GM18502 (cell line): Measurements from ENCODE around the gene SASH1.
"Not testable (repeated sequence)": the region's sequence is repeated elsewhere in the genome, so short reads cannot be mapped to it uniquely, and the experiment has no call there.

ENCODE experiments used
- ATAC-seq: cut with Tn5 transposase; IDR thresholded peaks from one replicate; pipeline ENCODE4 v1.9.1; 2021; ENCODE audit warnings: mild to moderate bottlenecking; ENCODE audit not compliant: unreplicated experiment, poor library complexity

Gene SASH1

DNA sequence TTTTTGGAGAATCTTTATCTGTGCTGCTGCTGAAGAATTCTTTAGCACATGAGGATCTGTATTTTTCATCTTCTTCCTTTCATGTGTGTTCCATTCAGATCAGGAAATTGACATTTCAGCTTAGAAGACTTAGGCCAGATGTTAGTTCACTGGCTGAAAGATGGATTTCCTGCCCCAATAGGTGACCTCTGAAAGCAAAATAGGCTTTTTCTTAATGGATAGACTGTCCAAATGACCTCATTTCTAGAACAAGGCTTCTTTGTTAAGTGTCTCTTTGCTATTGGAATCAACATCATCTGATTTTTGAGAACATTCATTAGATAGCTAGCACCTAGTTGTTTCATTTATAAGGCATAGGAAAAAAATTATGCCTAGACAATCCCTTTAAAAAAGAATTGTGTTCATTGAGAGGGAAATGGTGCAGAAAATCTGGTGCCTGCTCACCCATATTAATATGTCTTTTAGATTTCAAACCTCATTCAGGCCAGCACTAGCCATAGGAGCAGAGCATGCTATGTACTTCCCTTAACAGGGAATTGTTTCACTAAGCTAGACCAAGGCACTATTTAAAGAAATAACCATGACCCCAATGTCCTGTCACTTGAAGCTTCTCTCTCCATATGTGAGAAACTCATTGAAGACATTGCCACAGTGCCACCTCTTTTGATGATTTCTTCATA lies 13.6 kb upstream of the SASH1 start:
- no peak for ATAC-seq

DNA sequence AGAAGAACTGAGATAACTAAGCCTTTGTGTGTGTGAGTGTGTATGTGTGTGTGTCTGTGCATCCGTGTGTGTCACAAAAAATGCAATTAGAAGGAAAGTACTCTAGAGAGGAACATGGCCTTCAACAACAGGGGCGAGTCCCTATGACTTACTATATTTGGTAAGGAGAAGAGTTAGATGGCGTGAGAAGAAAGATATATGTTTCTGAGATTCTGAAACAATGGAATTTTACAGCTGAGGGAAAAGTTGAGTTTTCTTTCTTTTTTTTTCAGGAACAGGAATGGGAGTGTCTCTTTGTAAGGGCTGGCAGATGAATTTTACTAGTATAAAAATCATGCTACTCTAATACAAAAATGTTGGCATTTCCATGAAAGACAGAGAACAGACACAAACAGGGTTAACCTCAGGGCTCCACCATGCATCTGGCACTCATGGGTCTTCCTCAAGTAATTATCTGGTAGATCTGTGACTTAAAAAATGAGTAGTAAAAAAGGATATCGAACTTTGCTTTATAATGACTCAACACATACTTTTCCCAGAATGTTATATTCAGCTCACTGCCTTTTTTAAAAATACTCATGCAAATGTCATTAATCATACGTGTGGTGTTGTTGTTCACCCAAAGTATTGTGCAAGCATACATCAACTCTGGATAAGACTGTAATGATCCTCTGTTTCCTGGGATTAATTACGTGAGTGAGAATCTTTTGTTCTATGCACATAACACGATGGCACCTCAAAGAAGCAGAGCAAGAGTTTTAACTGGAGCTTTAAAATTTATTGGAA lies 12.8 kb upstream of the SASH1 start:
- no peak for ATAC-seq

DNA sequence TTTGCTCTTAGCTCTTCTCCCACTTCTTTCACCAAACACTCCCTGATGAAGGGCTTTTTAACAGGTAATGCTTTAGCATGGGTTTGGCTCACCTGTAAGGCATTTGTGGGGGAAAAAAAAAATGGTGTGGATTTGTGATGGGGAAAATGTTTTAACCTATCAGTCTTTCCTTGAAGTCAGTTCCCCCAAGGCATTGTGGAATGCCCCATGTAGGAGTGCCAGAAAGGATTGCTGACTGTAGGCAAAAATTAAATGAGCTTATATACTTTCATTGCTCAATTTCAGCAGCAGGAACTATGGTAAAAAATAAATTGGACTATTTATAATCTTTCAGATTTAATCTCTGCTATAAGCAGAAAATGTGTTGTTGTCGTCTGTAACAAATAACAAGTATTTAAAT lies 10.6 kb upstream of the SASH1 start:
- ATAC-seq: no peak

DNA sequence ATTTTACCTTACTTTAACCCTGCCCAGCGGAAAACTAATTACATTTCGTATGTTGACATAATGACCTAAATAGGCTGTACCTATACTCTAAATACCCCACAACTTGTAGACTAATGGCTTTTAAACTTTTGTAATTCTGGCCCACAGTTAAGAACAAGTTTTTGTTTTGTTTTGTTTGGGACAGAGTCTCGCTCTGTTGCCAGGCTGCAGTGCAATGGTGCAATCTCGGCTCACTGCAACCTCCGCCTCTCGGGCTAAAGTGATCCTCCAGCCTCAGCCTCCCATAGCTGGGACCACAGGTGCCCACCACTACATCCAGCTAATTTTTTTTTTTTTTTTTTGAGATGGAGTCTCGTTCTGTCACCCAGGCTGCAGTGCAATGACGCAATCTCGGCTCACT lies 5.7 kb upstream of the SASH1 start:
- no peak for ATAC-seq

DNA sequence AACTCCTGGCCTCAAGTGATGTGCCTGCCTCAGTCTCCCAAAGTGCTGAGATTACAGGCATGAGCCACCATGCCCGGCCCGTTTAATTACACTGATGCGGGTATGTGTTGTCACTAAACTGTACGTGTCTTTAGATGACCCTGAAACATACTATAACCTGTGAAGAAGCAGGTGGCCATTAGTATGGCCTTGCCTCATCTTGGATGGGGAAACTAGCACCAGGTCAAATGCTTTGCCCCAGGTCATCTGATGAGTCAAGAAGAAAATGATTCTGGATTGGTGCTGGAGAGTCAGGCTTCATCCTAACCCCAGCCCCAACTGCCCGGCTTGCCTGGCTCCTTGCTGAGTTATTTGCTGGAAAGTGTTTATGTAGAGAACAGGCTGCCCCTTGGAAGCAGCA lies 2.9 kb upstream of the SASH1 start:
- ATAC-seq: no peak

- no peak for ATAC-seq
Observed at GRCh38 chr6:148340586-148341297, 1.9 kb upstream of the SASH1 start.

DNA sequence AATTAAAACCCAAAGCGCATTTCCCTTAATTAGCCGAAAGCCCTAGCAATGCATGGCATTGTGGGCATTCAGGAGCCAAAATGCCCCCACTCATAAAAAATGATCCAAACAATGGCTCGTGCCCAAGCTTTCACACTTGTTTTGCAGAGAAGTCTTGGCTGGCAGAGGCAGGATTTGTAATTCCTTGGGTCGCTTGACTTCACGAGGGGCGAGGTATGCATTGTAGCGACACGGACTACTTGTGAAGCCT lies 613 bp upstream of the SASH1 start:
- no peak for ATAC-seq

- no peak for ATAC-seq
Observed at GRCh38 chr6:148343047-148343782, 577 bp downstream of the SASH1 start.

GRCh38 chr6:148345176-148345575 lies 2.5 kb downstream of the SASH1 start:
- no peak for ATAC-seq

- no peak for ATAC-seq
Observed at GRCh38 chr6:148345578-148345977, 2.9 kb downstream of the SASH1 start.

- ATAC-seq: no peak
Observed at GRCh38 chr6:148346681-148347440, 4.2 kb downstream of the SASH1 start.

GRCh38 chr6:148347441-148348054 lies 4.9 kb downstream of the SASH1 start:
- ATAC-seq: no peak

GRCh38 chr6:148348335-148348734 lies 5.7 kb downstream of the SASH1 start:
- no peak for ATAC-seq

GRCh38 chr6:148348778-148349177 lies 6.1 kb downstream of the SASH1 start:
- ATAC-seq: no peak

DNA sequence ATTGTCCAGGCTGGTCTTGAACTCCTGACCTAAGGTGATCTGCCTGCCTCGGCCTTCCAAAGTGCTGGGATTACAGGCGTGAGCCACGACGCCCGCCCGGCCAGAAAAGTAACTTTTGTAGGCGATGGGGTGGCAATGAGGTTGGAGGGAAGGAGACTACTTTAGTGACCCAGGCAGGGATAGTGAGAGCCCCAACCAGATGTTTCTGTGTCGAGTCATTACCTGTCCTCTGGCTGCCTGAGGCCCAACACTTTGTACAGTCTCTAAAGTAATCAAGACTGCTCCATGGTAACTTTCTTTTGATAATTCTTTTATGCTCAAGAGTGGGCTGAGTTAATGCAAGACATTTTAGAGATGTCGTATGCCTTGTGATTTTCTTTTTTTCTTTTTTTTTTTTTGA lies 6.8 kb downstream of the SASH1 start:
- ATAC-seq: no peak

- ATAC-seq: no peak
Observed at GRCh38 chr6:148351309-148351708, 8.7 kb downstream of the SASH1 start.

DNA sequence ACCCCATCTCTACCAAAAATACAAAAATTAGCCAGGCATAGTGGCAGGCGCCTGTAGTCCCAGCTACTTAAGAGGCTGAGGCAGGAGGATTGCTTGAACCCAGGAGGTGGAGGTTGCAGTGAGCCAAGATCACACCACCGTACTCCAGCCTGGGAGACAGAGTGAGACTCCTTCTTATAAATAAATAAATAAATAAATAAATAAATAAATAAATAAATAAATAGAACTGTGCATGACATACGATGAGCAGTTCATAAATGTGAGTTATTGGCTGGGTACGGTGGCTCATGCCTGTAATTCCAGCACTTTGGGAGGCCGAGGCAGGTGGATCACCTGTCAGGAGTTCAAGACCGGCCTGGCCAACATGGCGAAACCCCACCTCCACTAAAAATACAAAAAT lies 9.8 kb downstream of the SASH1 start:
- ATAC-seq: not testable (repeated sequence)

DNA sequence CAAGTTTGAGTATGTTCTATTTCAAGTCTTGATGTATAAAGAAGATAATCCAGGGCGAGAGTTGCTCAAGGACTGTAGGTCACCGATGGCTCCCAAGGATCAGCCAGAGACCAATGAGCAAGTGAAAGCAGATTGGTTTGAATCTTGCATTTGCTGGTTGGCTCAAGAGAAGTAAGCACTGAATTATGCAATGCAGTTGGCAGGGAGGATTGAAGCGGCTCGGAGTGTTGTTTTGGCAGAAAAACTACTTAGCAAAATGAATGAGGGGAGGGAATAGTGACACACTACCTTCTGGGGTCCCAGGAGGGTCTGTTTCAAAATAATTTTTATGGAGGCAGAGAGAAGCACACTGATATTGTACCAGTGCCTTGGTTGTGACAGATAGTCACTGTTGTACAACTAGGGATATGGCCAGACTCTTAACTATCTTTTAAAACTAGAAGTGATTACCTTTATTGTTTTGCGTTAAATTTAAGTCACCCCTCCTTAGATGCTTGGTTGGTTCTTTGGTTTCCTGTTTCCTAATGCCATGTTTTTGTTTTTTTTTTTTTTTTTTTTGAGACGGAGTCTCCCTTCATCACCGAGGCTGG lies 15.7 kb downstream of the SASH1 start:
- no peak for ATAC-seq

- ATAC-seq: no peak
Observed at GRCh38 chr6:148359228-148359627, 16.6 kb downstream of the SASH1 start.
